Neural cell (in vitro differentiated cells): ENCODE data around the gene AFF1. TPM values are rescaled to one million over a fixed set of nuclear protein-coding genes. Genes with fewer than 3 reads are reported as not detected.

Experiments used
- H2AFZ ChIP-seq: fragments of 200-600, 300-800 bp; sonication (generic), shearing (Covaris generic); 2 replicates; pipeline ENCODE4 v1.6.0; 2014; ENCODE audit warnings: low read depth, mild to moderate bottlenecking, antibody characterized with exemption, low read length, moderate library complexity
- H3F3A ChIP-seq: fragments of 200-600 bp; shearing (Covaris generic); 2 replicates; pipeline ENCODE4 v1.6.1; 2016; ENCODE audit warnings: mild to moderate bottlenecking, moderate library complexity, mixed read lengths, antibody characterized with exemption, low read length; ENCODE audit not compliant: insufficient read depth, poor library complexity, severe bottlenecking
- H3K27ac ChIP-seq: fragments of 200-600, 300-800 bp; sonication (generic), shearing (Covaris generic); 2 replicates; pipeline ENCODE4 v1.5.1; 2014; ENCODE audit warnings: mild to moderate bottlenecking, low read length, moderate library complexity
- H3K27me3 ChIP-seq: fragments of 300-800, 200-600 bp; sonication (generic), shearing (Covaris generic); 2 replicates; pipeline ENCODE4 v1.6.0; 2014; ENCODE audit warnings: mild to moderate bottlenecking, low read depth, low read length, moderate library complexity; ENCODE audit not compliant: insufficient read depth
- H3K36me3 ChIP-seq: fragments of 300-800, 200-600 bp; sonication (generic), shearing (Covaris generic); 2 replicates; pipeline ENCODE4 v1.5.1; 2014; ENCODE audit warnings: mild to moderate bottlenecking, antibody characterized with exemption, low read length, moderate library complexity; ENCODE audit not compliant: insufficient read depth
- H3K4me2 ChIP-seq: fragments of 300-800, 200-600 bp; sonication (generic), shearing (Covaris generic); 2 replicates; pipeline ENCODE4 v1.6.0; 2014; ENCODE audit warnings: mild to moderate bottlenecking, low read length
- H3K4me3 ChIP-seq: fragments of 300-800, 200-600 bp; sonication (generic), shearing (Covaris generic); 2 replicates; pipeline ENCODE4 v1.5.1; 2014; ENCODE audit warnings: mild to moderate bottlenecking, low read length, moderate library complexity
- H3K79me2 ChIP-seq: fragments of 200-600 bp; shearing (Covaris generic); replicated peaks from 2 replicates; pipeline ENCODE4 v1.6.0; 2014; ENCODE audit warnings: mild to moderate bottlenecking, low read length, moderate library complexity; ENCODE audit not compliant: insufficient read depth
- H3K9ac ChIP-seq: fragments of 300-800, 200-600 bp; sonication (generic), shearing (Covaris generic); 2 replicates; pipeline ENCODE4 v1.6.1; 2016; ENCODE audit warnings: mild to moderate bottlenecking, low read length, mixed read lengths
- H3K9me2 ChIP-seq: fragments of 200-600 bp; shearing (Covaris generic); 2 replicates; pipeline ENCODE4 v1.6.1; 2016; ENCODE audit warnings: mild to moderate bottlenecking, low read length, mixed read lengths; ENCODE audit not compliant: insufficient read depth
- H3K9me3 ChIP-seq: fragments of 200-600, 300-800 bp; sonication (generic), shearing (Covaris generic); 2 replicates; pipeline ENCODE4 v1.6.1; 2016; ENCODE audit warnings: mild to moderate bottlenecking, mixed run types, low read length, moderate library complexity, mixed read lengths
- H4K20me1 ChIP-seq: fragments of 200-600 bp; shearing (Covaris generic); 2 replicates; pipeline ENCODE4 v1.6.1; 2016; ENCODE audit warnings: mild to moderate bottlenecking, mixed run types; ENCODE audit not compliant: insufficient read depth
- CTCF ChIP-seq: fragments of 450-650 bp; IDR thresholded peaks from 2 replicates; pipeline ENCODE4 v1.5.1; 2014; ENCODE audit warnings: antibody characterized with exemption, mild to moderate bottlenecking, moderate library complexity; ENCODE audit not compliant: poor library complexity, severe bottlenecking
- EP300 ChIP-seq: fragments of 450-650 bp; conservative IDR thresholded peaks from 2 replicates; pipeline ENCODE4 v1.6.1; 2014; ENCODE audit warnings: antibody characterized with exemption, mild to moderate bottlenecking, moderate library complexity; ENCODE audit not compliant: poor library complexity, severe bottlenecking
- EZH2 ChIP-seq: fragments of 200-600, 300-800 bp; shearing (Covaris generic), sonication (generic); IDR thresholded peaks from 2 replicates; pipeline ENCODE4 v1.6.1; 2014; ENCODE audit warnings: antibody characterized with exemption, low read length, borderline replicate concordance, mild to moderate bottlenecking; ENCODE audit not compliant: insufficient read depth, poor library complexity, severe bottlenecking
- MXI1 ChIP-seq: fragments of 450-650 bp; conservative IDR thresholded peaks from 2 replicates; pipeline ENCODE4 v1.6.1; 2014; ENCODE audit warnings: antibody characterized with exemption, mild to moderate bottlenecking; ENCODE audit not compliant: poor library complexity, severe bottlenecking
- POLR2AphosphoS5 ChIP-seq: IDR thresholded peaks from 2 replicates; pipeline ENCODE4 v1.6.1; 2012
- RAD21 ChIP-seq: fragments of 450-650 bp; conservative IDR thresholded peaks from 2 replicates; pipeline ENCODE4 v1.6.1; 2014; ENCODE audit warnings: antibody characterized with exemption, mild to moderate bottlenecking, moderate library complexity
- REST ChIP-seq: IDR thresholded peaks from 2 replicates; pipeline ENCODE4 v1.6.1; 2012; ENCODE audit warnings: borderline replicate concordance
- SMC3 ChIP-seq: fragments of 450-650 bp; conservative IDR thresholded peaks from 2 replicates; pipeline ENCODE4 v1.6.1; 2014; ENCODE audit warnings: antibody characterized with exemption, mild to moderate bottlenecking, moderate library complexity; ENCODE audit not compliant: poor library complexity
- TAF1 ChIP-seq: IDR thresholded peaks from 2 replicates; pipeline ENCODE4 v1.6.1; 2012; ENCODE audit warnings: low read depth
- polyA plus RNA-seq: library from polyadenylated mRNA; depleted of rRNA; stranded (reverse); fragments of >200 nt; gene quantifications from 2 replicates; pipeline ENCODE4 v1.2.3, GENCODE V29; 2014

The AFF1 gene
- polyA plus RNA-seq, 1 donor from 2014 or later, result 0.63 TPM

- Histone ChIP-seq H3K9me3 (no peaks in the 10 kb centered on the region), H3K4me3 (no peak overlapping the region), H2AFZ (no peak overlapping the region), H3K27ac (no peak overlapping the region), H3F3A (no peaks in the 10 kb centered on the region), H3K9me2 (no peaks in the 10 kb centered on the region), H4K20me1 (no peaks in the 10 kb centered on the region), H3K36me3 (no peaks in the 10 kb centered on the region), H3K4me2 (no peak overlapping the region), H3K9ac (no peak overlapping the region), H3K79me2 (peaks cover 17% of the 10 kb centered on the region), H3K27me3 (no peaks in the 10 kb centered on the region)
- TF ChIP-seq EZH2 (no peak), POLR2AphosphoS5 (no peak), RAD21 (no peak), CTCF (no peak), REST (no peak), SMC3 (no peak), MXI1 (no peak), EP300 (no peak), TAF1 (no peak)
Measured at GRCh38 chr4:87047281-87047798, 112.5 kb downstream of the AFF1 start.

GRCh38 chr4:87049508-87049907 is 114.7 kb downstream of the AFF1 start:
- H3K27me3 ChIP-seq, result no peaks in the 10 kb centered on the region
- no peak overlapping the region for H3K9ac ChIP-seq
- no peak overlapping the region for H3K4me3 ChIP-seq
- no peaks in the 10 kb centered on the region for H4K20me1 ChIP-seq
- no peaks in the 10 kb centered on the region for H3K9me2 ChIP-seq
- no peaks in the 10 kb centered on the region for H3K9me3 ChIP-seq
- no peak overlapping the region for H2AFZ ChIP-seq
- no peak overlapping the region for H3K4me2 ChIP-seq
- no peaks in the 10 kb centered on the region for H3F3A ChIP-seq
- no peaks in the 10 kb centered on the region for H3K36me3 ChIP-seq
- TF ChIP-seq SMC3 (no peak), POLR2AphosphoS5 (no peak), EZH2 (no peak), REST (no peak), CTCF (no peak), MXI1 (no peak), TAF1 (no peak), RAD21 (no peak), EP300 (no peak)
- no peak overlapping the region for H3K27ac ChIP-seq
- peaks cover 10% of the 10 kb centered on the region for H3K79me2 ChIP-seq
